ENCODE results near the gene SRRM2.

Gene SRRM2

GRCh38 chr16:2798723-2799204 is 46.3 kb downstream of the SRRM2 start:
- no peak for DNase-seq (ENCODE audit: low spot score)

DNA sequence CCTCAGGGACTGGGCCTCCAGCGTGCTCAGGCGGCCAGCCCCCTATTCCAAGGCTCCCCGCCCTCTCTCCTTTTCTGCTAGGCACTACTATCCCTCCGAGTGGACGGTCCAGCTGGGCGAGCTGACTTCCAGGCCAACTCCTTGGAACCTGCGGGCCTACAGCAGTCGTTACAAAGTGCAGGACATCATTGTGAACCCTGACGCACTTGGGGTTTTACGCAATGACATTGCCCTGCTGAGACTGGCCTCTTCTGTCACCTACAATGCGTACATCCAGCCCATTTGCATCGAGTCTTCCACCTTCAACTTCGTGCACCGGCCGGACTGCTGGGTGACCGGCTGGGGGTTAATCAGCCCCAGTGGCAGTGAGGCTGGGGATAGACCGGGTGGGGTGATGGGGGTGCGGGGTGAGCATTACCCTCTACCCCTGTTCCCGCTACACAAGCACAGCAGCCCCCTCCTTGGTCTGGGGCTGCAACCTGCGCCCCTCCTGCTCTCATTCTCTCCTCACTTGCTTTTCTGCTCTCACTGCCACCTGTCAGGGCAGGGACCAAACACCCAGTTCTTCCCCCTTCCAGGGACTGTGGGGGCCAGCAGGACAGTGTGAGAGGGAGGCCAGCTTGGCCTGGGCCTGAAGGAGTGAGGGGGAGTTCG is 46.9 kb downstream of the SRRM2 start:
- DNase-seq (ENCODE audit: low spot score), result no peak

GRCh38 chr16:2799859-2800226 is 47.4 kb downstream of the SRRM2 start:
- no peak for DNase-seq (ENCODE audit: low spot score)

DNA sequence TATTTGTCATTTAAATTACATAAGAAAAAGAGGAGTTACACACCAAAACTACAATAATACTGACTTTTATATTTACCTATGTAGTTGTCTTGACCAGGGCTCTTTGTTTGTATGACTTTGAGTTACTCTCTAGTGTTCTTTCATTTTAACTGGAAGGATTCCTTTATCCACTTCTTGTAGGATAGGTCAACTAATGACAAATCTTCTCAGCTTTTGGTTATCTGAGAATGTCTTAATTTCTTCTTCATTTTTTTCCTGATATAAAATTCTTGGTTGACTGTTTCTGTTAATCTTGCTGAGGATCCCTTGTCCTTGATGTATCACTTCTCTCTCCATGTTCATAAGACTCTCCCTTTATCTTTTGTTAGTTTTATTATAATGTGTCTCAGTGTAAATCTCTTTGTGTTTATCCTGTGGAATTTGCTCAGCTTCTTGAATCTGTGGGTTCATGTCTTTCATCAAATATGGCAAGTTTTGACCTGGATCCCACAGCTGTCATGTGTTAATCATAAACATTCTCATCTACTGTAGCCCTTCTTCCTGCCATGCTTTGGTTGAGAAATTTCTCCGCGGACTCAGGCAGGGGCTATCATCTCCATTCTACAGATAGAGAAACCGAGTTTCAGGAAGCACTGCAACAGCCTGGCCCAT is 51.2 kb downstream of the SRRM2 start:
- DNase-seq (ENCODE audit: low spot score), result no peak

- no peak for DNase-seq (ENCODE audit: low spot score)
Observed at GRCh38 chr16:2804728-2805127, 52.3 kb downstream of the SRRM2 start.

- DNase-seq (ENCODE audit: low spot score), result no peak
Observed at GRCh38 chr16:2806286-2806685, 53.8 kb downstream of the SRRM2 start.

DNA sequence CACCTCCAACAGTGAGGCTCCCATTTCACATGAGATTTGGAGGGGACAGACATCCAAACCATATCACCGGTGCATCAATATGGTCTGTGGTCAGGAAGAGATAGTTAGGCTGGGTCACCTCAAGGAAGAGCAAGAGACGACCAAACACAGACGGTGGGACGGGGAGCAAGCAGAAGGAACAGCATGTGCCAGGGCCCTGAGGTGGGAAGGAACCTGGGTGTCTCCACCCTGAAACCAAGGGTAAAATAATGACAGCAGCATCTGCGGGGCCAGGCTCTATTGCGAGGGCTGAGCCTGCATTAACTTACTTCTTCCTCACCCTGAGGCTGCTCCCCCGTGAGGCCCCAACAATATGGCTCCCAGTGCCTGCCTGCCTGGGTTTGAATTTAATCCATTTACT is 55.7 kb downstream of the SRRM2 start:
- DNase-seq (ENCODE audit: low spot score), result no peak

- DNase-seq (ENCODE audit: low spot score), result no peak
Observed at GRCh38 chr16:2809149-2809760, 56.8 kb downstream of the SRRM2 start.

- no peak for DNase-seq (ENCODE audit: low spot score)
Observed at GRCh38 chr16:2810651-2811050, 58.2 kb downstream of the SRRM2 start.

DNA sequence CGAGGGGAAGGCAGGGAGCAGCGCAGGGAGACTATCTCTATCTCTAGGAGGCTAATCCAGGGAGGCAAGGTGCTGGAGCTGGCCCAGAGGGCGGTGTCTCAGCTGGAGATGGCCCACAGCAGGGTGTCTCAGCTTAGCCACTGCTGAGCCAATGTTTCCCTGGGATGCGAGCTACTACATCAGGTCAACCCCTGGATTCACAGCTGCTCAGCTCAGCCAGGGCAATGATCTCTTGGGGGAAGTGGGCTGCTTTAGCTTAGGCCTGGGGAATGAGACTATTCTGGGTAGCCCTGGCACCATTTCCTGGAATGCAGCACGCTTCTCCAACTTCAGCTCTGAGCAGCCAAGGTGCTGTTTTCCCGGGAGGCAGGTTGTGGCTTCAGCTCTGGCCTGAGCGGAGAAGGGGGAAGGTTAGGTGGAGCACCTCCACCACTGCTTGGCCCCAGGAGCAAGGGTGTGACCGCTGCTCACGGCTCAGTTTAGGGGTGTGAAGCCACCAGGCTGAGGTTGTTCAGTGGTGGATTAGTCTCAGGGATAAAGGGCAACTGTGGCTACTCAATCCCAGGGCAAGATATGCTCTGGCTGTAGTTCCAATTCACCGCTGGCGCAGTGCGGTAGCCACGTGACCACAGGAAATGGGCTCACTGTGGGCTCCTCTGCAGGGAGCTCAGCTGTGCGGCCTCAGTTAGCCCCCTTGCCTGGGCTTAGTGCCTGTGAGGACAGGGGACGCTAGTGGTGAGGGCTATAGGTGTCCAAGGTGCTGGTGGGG is 59.4 kb downstream of the SRRM2 start:
- no peak for DNase-seq (ENCODE audit: low spot score)

- no peak for DNase-seq (ENCODE audit: low spot score)
Observed at GRCh38 chr16:2813771-2814221, 61.4 kb downstream of the SRRM2 start.

- DNase-seq (ENCODE audit: low spot score), result no peak
Observed at GRCh38 chr16:2814551-2815298, 62.3 kb downstream of the SRRM2 start.

- DNase-seq (ENCODE audit: low spot score), result peak; percentile 32
Observed at GRCh38 chr16:2815299-2815771, 62.9 kb downstream of the SRRM2 start.

GRCh38 chr16:2816751-2817339 is 64.4 kb downstream of the SRRM2 start, which contains the start of gene PRSS21:
Gene PRSS21, plus strand, starts transcription at chr16:2817237. Its CDS starts 32 bp downstream, at chr16:2817269.
- DNase-seq (ENCODE audit: low spot score), result no peak

DNA sequence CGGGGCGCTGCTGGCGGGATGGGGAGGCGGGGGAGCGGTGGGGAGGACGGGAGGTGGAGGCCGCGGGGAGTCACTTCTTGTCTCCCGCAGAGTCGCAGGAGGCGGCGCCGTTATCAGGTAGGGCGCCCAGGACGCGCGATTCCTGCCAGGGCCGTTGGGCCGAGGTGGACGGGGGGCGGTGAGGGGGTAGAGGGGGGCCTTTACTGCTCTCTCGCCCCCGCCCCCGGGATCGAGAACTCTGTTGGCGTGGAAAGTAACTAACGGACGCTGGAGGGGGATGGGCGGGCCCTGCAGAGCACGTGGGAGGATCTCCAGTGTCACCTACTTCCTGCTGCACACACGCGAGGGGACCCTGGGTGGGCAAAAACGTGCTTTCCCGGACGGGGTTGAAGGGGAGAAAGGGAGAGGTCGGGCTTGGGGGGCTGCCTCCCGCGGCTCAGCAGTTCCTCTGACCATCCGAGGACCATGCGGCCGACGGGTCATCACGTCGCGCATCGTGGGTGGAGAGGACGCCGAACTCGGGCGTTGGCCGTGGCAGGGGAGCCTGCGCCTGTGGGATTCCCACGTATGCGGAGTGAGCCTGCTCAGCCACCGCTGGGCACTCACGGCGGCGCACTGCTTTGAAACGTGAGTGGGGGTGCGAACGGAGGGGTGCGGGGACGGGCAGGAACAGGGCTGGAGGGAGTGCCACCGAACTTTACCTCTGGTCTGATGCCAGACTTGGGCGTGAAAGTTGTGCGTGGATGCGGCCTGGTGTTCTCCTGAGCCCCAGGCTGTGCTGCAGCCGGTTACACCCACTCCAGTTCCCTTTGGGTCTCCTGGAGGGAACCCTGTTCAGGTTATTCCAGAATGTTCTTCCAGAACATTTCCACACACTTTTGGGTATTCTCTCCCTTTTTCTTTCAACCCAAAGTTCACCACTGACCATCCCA is 65.2 kb downstream of the SRRM2 start:
- no peak for DNase-seq (ENCODE audit: low spot score)

- no peak for DNase-seq (ENCODE audit: low spot score)
Observed at GRCh38 chr16:2818272-2818876, 65.9 kb downstream of the SRRM2 start.

GRCh38 chr16:2819179-2819938 is 66.9 kb downstream of the SRRM2 start:
- DNase-seq (ENCODE audit: low spot score), result no peak

DNA sequence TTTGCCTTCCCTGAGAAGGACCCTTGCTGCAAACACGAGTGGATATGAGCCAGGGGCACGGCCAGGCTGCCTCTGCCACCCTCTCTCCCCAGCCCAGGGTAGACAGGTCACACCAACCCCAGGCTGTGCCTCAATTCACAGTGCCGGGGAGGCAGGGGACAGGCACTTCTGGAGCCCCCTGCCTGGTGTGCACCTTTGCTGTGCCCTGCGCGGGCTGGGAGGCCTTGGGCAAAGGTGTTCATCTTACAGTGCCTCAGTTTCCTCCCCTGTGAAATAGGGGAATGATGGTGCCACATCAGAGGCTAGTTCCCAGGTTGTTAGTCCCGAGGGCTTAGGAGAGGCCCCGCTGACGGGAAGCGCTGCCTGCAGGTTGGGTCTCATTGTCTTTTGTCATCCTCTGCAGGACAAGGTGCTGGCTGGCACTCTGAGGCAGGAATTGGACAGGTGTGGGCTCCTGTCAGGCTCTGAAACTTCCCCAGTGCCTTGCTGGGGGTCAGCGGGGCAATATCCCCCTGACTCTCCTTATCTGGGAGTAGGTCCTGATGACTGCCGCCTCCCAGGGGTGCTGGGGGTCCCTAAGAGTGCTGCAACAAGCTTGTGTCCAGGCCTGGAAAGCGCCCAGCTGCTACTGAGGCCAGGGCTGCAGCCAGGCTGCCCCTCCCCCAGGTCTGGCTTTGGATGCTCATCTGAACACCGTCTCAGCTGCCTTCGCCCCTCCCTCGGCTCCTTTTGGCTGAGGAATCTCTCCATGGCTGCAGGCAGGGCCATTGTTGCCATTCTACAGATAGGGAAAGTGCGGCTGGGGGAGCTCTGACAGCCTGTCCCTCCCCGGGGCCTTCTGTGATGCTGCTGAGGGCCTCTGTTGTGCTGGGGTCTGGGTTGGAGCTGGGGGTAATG is 67.7 kb downstream of the SRRM2 start:
- no peak for DNase-seq (ENCODE audit: low spot score)

Data from HuH-7 (cell line).